ENCODE data around the gene OR7G2.

The OR7G2 gene

DNA sequence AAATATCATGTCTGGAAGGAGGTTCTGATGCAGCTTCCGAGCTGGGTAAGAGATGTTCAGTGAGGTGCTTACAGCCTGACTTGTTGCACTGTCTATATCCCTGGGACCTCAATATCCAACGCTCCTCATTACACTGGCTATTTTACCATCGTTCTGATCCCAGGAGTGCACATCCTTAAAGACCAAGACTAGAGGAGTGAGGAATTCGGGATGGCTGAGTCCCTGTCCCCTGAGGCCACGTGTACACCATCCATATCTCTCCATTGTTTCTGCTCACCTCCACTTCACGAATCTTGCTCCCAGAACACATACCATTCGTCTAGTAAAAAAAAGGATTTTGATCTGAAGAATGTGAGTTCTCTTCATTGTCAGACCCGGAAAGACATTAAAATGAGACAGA lies at the start of gene OR7G2:
Gene OR7G2 (minus strand): TSS at position 101 of the 400 bp plus-strand sequence. CDS start 4,232 bp downstream, outside the sequence.
- H3K27me3 Mint-ChIP-seq, result peaks cover 23% of the 10 kb centered on the region
- H3K4me3 Mint-ChIP-seq, result no peak within 1 kb of the TSS
- H3K36me3 Mint-ChIP-seq (ENCODE audit: low read depth), result no peaks in the 10 kb centered on the region
- DNase-seq (no peak), ATAC-seq (no peak)
- no peaks in the 10 kb centered on the region for H3K4me1 Mint-ChIP-seq
- no peaks in the 10 kb centered on the region for H3K9me3 Mint-ChIP-seq
- no peak within 1 kb of the TSS for H3K27ac Mint-ChIP-seq

DNA sequence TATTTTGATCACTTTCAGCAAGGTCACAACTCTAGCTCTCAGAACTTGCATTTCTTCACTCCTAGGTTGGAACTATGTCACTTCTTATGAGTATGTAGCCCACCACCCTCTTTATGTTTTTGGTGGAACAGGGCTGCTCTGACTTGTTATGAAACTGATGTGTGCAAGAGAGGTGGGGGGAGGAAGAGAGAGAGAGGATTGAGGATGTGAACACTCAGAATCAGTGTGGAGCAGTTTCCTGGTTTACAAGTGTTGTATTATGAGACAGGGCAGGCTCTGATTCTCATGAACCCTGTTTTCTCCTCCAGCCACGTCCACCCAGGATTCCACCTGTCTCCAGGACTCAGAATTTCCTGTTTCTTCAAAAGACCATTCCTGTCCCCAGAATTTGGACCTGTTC lies 49.0 kb upstream of the OR7G2 start:
- Mint-ChIP-seq H3K27me3 (no peaks in the 10 kb centered on the region), H3K4me3 (no peak overlapping the region), H3K4me1 (peaks cover 33% of the 10 kb centered on the region), H3K36me3 (ENCODE audit: low read depth) (peaks cover 95% of the 10 kb centered on the region), H3K27ac (no peak overlapping the region), H3K9me3 (peaks cover 22% of the 10 kb centered on the region)
- DNase-seq, result no peak
- no peak for ATAC-seq

DNA sequence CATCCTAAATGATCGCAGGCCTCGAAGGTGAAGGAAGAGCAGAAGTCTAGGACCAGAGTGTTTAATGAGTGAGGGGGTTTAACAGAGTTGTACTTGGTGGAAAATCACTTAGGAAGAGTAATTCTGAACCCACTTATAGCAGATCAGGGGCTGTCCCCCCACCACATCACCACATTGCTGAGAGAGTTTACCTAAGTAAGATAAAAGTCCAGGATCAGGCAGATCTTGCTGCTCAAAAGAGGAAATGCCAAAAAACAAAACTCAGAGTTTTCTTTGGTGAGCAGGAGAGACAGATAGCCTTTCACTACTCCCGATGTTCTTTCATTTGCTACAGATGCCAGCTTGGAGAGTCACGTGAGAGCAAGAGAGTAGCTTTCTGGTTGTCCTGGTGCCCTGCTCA lies 48.3 kb upstream of the OR7G2 start:
- peaks cover 95% of the 10 kb centered on the region for H3K36me3 Mint-ChIP-seq (ENCODE audit: low read depth)
- DNase-seq (no peak), ATAC-seq (no peak)
- peaks cover 40% of the 10 kb centered on the region for H3K4me1 Mint-ChIP-seq
- no peaks in the 10 kb centered on the region for H3K27me3 Mint-ChIP-seq
- peak overlapping the region; percentile 57 for H3K27ac Mint-ChIP-seq
- H3K4me3 Mint-ChIP-seq, result no peak overlapping the region
- H3K9me3 Mint-ChIP-seq, result peaks cover 26% of the 10 kb centered on the region

DNA sequence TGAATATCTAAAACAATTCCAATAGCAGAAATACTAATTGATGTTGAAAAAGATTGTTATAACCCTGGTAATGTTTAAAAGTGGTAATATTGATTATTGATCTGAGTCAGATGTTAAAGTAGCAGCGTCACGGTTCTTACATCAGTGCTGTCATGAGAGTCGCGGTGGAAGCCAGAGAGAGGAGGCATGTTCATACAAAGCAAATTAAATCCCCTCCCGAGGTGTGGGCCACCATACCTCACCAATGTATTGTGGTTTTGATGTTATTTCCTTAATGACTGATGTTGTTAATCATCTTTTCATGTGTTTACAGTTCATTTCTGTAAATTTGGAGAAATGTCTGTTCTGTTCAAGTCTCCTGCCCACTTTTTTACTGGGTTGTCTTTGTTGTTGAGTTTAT lies 44.1 kb upstream of the OR7G2 start:
- Mint-ChIP-seq H3K27ac (no peak overlapping the region), H3K27me3 (no peaks in the 10 kb centered on the region), H3K4me1 (peaks cover 71% of the 10 kb centered on the region), H3K4me3 (no peak overlapping the region), H3K9me3 (peaks cover 23% of the 10 kb centered on the region), H3K36me3 (ENCODE audit: low read depth) (peaks cover 95% of the 10 kb centered on the region)
- ATAC-seq, result no peak
- no peak for DNase-seq

DNA sequence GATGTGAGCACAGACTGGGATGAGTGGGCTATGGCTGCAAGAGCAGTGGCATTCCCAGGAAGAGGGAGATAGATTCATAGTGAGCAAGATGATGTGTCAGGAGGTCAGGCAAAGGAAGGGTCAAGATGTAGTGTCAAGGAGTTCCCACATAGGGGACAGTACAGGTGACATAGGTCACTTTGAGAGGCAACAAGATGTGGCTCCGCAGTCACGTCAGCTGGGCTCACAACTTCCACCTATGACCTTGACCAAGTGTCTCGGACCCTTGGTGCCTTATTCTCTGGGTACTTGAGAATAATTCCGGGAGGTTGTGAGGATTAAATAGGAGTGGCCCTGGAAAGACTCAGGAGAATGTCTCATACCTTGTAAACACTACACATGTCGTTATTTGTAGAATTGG lies 43.4 kb upstream of the OR7G2 start:
- ATAC-seq (no peak), DNase-seq (no peak)
- Mint-ChIP-seq H3K4me1 (peaks cover 66% of the 10 kb centered on the region), H3K9me3 (peaks cover 24% of the 10 kb centered on the region), H3K27ac (peak overlapping the region; percentile 6), H3K36me3 (ENCODE audit: low read depth) (peaks cover 92% of the 10 kb centered on the region), H3K27me3 (no peaks in the 10 kb centered on the region), H3K4me3 (no peak overlapping the region)

DNA sequence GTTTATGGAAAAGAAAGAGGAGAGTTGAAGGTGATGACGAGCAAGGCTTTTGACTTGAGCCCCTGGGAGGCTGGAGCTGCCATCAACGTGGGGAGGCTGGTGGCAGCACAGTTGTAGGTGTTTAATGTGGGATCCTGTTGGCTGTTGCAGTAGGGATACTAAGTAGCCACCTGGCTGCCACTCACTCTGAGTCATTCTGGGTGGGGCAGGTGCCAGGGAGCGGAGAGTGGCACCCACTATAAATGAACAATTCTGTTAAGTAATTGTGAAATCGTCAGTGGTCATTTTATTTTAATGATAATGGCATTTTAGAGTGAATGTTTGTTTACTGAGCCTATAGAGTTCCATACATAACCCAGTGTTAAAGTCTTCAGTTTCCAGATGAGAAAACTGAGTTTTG lies 42.7 kb upstream of the OR7G2 start:
- no peaks in the 10 kb centered on the region for H3K27me3 Mint-ChIP-seq
- ATAC-seq (no peak), DNase-seq (no peak)
- H3K27ac Mint-ChIP-seq, result peak overlapping the region; percentile 6
- H3K36me3 Mint-ChIP-seq (ENCODE audit: low read depth), result peaks cover 92% of the 10 kb centered on the region
- H3K4me3 Mint-ChIP-seq, result no peak overlapping the region
- H3K9me3 Mint-ChIP-seq, result peaks cover 28% of the 10 kb centered on the region
- peaks cover 64% of the 10 kb centered on the region for H3K4me1 Mint-ChIP-seq

DNA sequence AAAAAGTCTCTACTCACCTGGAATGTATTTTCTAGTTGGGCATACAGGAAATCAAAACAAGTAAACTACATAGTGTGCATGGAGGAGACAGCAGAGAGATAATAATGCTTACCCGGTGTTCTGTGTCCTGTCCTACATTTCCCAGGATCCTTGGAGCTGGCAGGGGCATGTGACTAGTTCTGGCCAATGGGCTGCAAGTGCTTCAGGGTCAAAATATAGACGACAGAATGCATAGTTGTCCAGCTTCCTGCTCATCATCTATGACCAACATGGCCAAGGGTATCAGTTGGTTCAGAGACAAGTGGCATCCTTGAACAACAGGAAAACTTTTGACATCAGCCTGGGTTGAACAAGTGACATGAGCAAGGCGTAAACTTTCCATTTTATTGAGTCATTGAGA lies 41.4 kb upstream of the OR7G2 start:
- no peak overlapping the region for H3K4me3 Mint-ChIP-seq
- ATAC-seq (no peak), DNase-seq (no peak)
- peaks cover 92% of the 10 kb centered on the region for H3K36me3 Mint-ChIP-seq (ENCODE audit: low read depth)
- H3K27ac Mint-ChIP-seq, result no peak overlapping the region
- peaks cover 40% of the 10 kb centered on the region for H3K9me3 Mint-ChIP-seq
- peaks cover 66% of the 10 kb centered on the region for H3K4me1 Mint-ChIP-seq
- H3K27me3 Mint-ChIP-seq, result no peaks in the 10 kb centered on the region

DNA sequence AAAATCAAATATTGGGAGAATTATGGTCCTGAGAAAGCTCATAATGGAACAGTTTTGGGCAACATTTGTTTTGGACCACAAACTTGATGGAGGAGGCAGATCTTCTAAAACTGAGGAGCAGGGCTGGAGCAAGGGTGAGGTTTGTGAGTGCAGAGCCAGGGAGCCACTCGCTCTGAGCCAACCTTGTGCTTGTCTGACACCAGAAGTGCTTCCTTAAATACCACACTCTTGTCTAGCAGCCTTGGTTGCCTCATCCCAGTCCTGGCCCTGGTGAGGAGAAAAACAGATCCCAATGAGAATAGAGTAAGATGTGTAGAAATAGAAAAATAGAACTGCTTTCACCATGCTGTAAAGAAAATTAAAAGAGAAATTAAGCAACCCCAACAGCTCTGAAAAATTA lies 39.6 kb upstream of the OR7G2 start:
- Mint-ChIP-seq H3K4me1 (peaks cover 71% of the 10 kb centered on the region), H3K36me3 (ENCODE audit: low read depth) (peaks cover 89% of the 10 kb centered on the region), H3K9me3 (peaks cover 37% of the 10 kb centered on the region), H3K27ac (no peak overlapping the region), H3K27me3 (no peaks in the 10 kb centered on the region), H3K4me3 (no peak overlapping the region)
- no peak for ATAC-seq
- no peak for DNase-seq

DNA sequence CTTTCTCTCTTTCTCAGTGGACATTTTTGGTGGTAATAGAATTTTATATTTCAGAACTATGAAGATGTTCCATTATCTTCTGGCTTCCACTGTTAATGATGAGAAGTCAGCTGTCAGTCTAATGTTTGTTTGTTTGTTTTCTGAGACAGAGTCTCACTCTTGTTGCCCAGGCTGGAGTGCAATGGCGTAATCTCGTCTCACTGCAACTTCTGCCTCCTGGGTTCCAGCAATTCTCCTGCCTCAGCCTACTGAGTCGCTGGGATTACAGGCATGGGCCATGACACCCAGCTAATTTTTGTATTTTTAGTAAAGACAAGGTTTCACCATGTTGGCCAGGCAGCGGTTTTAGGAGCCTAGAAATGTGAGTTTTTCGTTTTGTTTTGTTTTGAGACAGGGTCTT lies 37.6 kb upstream of the OR7G2 start:
- H3K4me3 Mint-ChIP-seq, result no peak overlapping the region
- peaks cover 64% of the 10 kb centered on the region for H3K4me1 Mint-ChIP-seq
- no peaks in the 10 kb centered on the region for H3K27me3 Mint-ChIP-seq
- DNase-seq, result no peak
- ATAC-seq, result no peak
- peaks cover 22% of the 10 kb centered on the region for H3K9me3 Mint-ChIP-seq
- no peak overlapping the region for H3K27ac Mint-ChIP-seq
- H3K36me3 Mint-ChIP-seq (ENCODE audit: low read depth), result peaks cover 77% of the 10 kb centered on the region

DNA sequence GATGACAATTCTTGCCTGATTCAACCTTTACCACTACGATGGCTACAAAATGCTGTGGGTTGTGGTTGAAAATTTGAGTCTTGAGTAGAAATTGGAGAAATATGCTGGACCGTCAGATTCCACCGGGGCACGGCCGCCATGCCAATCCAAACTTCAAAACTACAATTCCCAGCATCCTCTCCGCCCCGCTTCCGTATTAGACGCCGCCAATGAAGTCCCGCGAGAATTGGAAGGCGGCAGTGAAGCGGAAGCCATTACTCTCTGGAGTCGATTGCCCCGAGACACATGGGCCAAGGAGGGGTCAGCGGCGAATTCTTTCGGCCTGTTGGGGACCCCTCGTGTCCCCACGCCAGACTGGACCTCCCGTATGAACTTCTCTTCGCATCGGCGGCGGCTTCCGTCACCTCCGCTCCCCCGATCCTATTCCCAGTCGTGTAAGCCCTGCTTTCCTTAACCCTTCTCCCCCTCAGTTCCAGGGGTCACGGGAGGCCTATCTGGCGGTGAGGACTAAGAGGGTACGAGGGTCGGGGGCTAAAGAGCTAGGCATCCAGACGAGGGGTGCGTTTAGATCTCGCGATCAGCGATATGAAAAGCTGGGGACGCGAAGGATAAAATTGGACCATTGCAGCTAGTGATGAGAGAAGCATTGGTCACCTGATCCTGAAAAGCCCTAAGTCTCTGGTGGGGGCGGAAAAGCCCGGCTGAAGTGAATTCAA lies 33.0 kb upstream of the OR7G2 start, which contains the start of gene ZNF317:
Gene ZNF317 (plus strand): TSS at position 239 of the 716 bp plus-strand sequence. CDS start 15,620 bp downstream, outside the sequence.
- Mint-ChIP-seq H3K4me1 (peaks cover 35% of the 10 kb centered on the region), H3K27me3 (peaks cover 2% of the 10 kb centered on the region)

DNA sequence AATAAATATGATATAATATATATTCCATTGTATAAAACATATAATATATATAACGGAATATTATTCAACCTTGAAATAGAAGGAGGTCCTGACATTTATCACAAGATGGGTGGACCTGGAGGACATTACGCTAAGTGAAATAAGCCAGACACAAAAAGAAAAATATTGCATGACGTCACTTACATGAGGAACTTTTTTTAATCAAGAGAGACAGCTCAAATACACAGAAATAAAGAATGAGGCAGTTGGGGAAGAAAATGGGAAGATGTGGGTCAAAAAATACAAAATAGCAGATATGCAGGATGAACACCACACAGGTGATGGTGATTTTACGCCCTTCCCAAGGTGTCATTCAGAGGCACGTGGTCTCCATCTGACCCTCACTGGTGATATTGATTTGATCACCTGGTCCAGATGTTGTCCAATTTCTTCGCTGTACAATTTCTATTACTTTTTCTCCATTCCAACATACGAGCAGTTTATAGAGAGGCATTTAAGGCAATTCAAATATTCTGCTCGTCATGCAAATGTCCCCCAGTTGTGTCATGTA lies 32.4 kb upstream of the OR7G2 start:
- Mint-ChIP-seq H3K4me1 (peaks cover 34% of the 10 kb centered on the region), H3K27me3 (peaks cover 2% of the 10 kb centered on the region), H3K4me3 (peak overlapping the region; percentile 98), H3K27ac (peak overlapping the region; percentile 95), H3K9me3 (peaks cover 10% of the 10 kb centered on the region), H3K36me3 (ENCODE audit: low read depth) (peaks cover 30% of the 10 kb centered on the region)
- no peak for ATAC-seq
- DNase-seq, result no peak

More for the DNA sequence above, 33.0 kb upstream of the OR7G2 start, which contains the start of gene ZNF317:
- Mint-ChIP-seq H3K36me3 (ENCODE audit: low read depth) (peaks cover 36% of the 10 kb centered on the region), H3K27ac (peak within 1 kb of the TSS; percentile 95), H3K9me3 (peaks cover 14% of the 10 kb centered on the region), H3K4me3 (peak within 1 kb of the TSS; percentile 98)
- peak; percentile 85 for DNase-seq
- peak; percentile 94 for ATAC-seq

DNA sequence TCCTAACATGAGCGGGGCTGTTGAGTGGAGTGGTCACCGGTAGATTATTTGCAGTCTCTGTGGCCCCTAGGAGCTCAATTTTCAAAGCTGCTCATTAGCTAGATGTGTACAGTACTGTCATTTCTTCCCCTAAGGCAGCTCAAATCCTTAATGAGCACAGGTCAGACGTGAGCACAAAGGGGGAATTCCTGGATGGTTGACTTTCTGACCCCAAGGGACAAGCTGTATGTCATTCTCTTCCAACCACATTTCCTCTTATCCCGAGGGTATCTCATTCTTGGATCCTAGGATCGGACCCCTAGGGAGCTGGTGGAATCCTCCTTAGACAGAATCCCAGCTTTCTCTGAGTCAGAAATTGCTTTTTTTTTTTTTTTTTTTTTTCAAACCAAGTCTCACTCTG lies 25.1 kb upstream of the OR7G2 start:
- no peak for DNase-seq
- Mint-ChIP-seq H3K36me3 (ENCODE audit: low read depth) (no peaks in the 10 kb centered on the region), H3K9me3 (no peaks in the 10 kb centered on the region), H3K27me3 (peaks cover 4% of the 10 kb centered on the region), H3K27ac (no peak overlapping the region), H3K4me3 (no peak overlapping the region), H3K4me1 (peaks cover 7% of the 10 kb centered on the region)
- no peak for ATAC-seq

DNA sequence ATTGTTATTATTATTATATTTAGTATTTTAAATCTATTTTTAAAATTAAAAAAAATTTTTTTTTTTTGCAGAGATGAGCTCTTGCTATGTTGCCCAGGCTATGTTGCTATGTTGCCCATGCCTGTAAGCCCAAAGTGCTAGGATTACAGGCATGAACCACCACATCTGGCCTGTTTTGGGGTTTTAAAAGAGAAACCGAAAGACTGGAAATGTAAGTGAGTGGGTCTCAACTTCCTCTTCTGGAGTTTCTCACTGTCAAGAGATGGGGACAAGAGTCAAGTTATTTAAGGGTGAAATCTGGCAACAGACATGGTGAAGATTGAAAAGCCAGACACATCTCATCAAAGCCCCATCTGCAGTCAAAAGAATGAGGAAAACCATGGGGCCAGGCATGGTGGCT lies 23.7 kb upstream of the OR7G2 start:
- DNase-seq (no peak), ATAC-seq (no peak)
- Mint-ChIP-seq H3K4me1 (peaks cover 7% of the 10 kb centered on the region), H3K4me3 (no peak overlapping the region), H3K36me3 (ENCODE audit: low read depth) (no peaks in the 10 kb centered on the region), H3K27me3 (peaks cover 19% of the 10 kb centered on the region), H3K9me3 (no peaks in the 10 kb centered on the region), H3K27ac (no peak overlapping the region)

DNA sequence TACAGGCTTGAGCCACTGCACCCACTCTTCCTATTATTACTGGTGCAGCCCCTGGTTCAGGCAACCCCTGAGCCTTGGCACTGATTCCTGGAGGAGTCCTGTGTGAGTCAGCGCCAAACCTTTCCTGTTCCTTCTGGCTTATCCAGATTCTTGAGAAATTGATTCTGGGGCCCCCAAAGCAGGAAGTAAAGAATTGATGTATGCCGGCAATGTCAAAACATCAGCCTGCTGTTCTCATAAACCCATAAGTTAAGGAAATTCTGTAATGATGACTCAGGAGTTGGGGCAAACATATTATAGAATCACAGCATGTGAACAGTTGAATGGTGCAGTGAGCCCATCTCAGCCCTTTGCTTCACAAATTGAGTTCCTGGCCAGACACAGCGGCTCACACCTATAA lies 20.9 kb upstream of the OR7G2 start:
- no peak for DNase-seq
- Mint-ChIP-seq H3K27me3 (peaks cover 21% of the 10 kb centered on the region), H3K4me1 (peaks cover 7% of the 10 kb centered on the region), H3K27ac (no peak overlapping the region), H3K36me3 (ENCODE audit: low read depth) (no peaks in the 10 kb centered on the region), H3K4me3 (no peak overlapping the region), H3K9me3 (no peaks in the 10 kb centered on the region)
- ATAC-seq, result no peak

DNA sequence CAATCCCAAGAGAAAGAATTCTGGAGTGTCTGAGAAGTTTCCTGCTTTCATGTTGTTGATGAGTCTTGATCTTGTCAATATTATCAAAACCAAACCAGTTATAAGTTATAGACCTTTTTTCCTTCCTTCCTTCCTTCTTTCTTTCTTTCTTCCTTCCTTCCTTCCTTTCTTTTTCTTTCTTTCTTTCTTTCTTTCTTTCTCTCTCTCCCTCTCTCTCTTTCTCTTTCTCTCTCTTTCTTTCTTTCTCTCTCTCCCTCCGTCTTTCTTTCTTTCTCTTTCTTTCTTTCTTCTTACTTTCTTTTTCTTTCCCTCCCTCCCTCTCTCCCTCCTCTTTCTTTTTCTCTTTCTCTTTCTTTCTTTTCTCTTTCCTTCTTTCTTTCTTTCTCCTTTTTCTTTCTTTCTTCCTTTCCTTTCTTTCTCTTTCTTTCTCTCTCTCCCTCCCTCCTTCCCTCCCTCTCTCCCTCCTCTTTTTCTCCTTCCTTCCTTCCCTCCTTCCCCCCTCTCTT lies 19.7 kb upstream of the OR7G2 start, which contains the start of gene OR7G3:
Gene OR7G3 (minus strand): TSS at position 51 of the 506 bp plus-strand sequence. CDS start 0 bp downstream, at position 51.
- no peaks in the 10 kb centered on the region for H3K36me3 Mint-ChIP-seq (ENCODE audit: low read depth)
- DNase-seq, result no peak
- no peak within 1 kb of the TSS for H3K27ac Mint-ChIP-seq
- ATAC-seq, result no peak
- H3K9me3 Mint-ChIP-seq, result no peaks in the 10 kb centered on the region
- no peak within 1 kb of the TSS for H3K4me3 Mint-ChIP-seq
- H3K4me1 Mint-ChIP-seq, result peaks cover 7% of the 10 kb centered on the region
- peaks cover 24% of the 10 kb centered on the region for H3K27me3 Mint-ChIP-seq
